T1000 (cell line): ENCODE data around the gene CCDC178.

Experiments used
- DNase-seq: peaks from one replicate; lab custom pipeline; 2025; ENCODE audit warnings: mixed read lengths; lab: John Stamatoyannopoulos, UW

The CCDC178 gene

GRCh38 chr18:32911660-32912284, 528.7 kb downstream of the CCDC178 start:
- DNase-seq = no peak

DNA sequence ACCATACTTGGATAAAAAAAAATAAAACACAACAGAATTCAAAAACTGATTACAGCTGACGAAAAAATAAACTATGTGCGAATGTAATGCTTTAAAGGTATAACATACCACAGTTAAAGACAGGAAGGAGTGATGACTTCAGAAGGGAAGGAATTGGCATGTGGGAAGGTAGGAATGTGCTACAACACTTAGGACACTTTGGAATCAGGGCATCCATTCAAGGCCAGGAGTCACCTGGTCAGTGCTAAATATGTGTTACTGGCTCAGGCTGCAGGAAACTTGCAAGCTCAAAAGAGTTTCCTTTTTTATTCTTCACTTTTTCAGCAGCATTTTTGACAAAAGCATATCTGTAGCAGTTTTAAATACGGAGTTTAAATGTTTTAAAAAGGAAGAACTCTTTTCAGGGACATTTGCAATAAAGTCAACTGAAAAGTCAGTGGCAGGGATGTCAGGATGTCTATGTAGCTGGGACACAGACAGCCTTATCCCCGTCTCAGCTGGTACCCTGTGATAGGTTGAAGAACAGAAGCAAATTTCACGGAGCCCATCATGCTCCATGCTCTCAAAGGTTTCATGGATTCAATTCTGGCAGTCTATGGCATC, 529.7 kb downstream of the CCDC178 start:
- no peak for DNase-seq

GRCh38 chr18:32909798-32910561, 530.5 kb downstream of the CCDC178 start:
- no peak for DNase-seq

GRCh38 chr18:32908424-32908805, 532.1 kb downstream of the CCDC178 start:
- no peak for DNase-seq

- no peak for DNase-seq
Measured at GRCh38 chr18:32907648-32908423, 532.7 kb downstream of the CCDC178 start.

- DNase-seq = no peak
Measured at GRCh38 chr18:32907311-32907585, 533.3 kb downstream of the CCDC178 start.

- DNase-seq = no peak
Measured at GRCh38 chr18:32906506-32907310, 533.8 kb downstream of the CCDC178 start.

- DNase-seq = no peak
Measured at GRCh38 chr18:32905651-32906050, 534.9 kb downstream of the CCDC178 start.

DNA sequence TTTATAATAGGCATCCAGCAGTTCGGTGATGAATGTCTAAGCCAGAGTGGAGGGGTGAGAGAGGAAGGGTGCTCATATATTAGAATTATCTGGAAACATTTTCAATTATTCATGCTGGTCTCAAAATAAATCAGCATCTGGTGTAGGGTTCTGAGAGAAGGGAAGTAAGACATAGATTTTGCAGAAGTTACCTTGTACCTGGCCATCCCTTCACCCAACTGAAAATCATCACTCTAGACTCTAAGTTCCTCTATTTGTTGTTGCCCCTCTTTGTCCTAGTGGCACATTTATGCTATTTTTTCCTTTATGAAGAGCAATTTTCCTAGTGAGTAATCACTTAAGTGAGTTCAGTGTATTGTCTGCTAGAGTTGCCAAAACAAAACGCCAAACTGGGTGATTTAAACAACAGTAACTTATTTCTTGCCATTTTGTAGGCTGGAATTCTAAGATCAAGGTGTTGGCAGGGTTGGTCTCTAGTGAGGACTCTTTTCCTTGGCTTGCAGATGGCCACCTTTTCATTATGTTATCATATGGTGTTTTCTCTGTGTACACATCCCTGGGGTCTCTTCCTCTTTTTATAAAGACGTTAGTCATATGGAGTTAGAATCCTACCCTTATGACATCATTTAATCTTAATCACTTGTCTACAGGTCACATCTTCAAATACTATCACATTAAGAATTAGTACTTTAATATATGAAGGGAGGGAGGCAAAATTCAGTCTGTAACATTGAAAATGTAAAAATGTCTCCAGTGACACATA, 537.8 kb downstream of the CCDC178 start:
- DNase-seq = no peak

- no peak for DNase-seq
Measured at GRCh38 chr18:32899819-32900218, 540.7 kb downstream of the CCDC178 start.

DNA sequence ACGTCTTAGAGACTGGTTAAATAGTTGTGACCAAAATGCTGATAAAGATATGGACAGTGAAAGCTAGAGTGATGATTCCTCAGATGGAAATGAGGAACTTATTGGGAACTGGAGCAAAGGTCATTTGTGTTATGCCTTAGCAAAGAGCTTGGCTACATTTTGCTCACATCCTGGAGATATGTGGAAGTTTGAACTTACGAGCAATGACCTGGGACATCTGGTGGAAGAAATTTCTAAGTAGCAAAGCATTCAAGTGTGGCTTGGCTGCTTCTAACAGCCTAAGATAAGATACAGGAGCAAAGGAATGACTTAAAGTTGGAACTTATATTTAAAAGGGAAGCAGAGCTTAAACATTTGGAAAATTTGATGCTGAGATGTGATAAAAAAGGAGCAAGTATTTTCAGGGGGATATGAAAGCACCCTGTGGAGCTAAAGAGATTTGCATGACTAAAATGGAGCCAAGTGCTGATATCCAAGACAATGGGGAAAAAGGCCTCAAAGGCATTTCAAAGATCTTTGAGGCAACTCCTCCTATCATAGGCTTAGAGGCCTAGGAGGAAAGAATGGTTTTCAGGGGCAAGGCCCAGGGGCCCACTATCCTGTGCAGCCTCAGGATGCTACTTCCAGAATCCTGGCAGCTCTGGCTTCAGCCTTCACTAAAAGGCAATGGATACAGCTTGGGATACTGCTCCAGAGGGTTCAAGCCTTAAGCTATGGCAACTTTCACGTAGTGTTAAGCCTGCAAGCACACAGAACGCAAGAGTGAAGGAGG, 543.6 kb downstream of the CCDC178 start:
- DNase-seq = no peak

DNA sequence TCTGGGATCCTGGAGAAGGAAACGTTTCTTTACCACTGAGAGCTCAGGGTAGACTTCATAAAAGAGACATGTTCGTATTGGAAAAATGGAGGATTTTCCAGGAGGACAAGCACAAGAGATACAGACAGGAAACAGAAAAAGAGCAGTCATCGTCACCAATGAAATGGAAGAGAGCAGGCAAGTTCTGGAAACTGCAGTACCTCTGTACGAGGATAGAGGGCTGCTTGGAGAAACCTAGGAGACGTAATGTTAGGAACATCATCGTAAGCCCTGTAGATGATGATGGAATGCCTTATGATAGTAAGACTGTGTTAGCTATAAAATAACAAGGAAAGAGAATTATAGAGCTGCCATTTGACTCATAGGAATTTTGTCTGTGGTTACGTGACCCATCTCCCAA, 546.6 kb downstream of the CCDC178 start:
- no peak for DNase-seq

GRCh38 chr18:32891797-32892196, 548.7 kb downstream of the CCDC178 start:
- no peak for DNase-seq

- DNase-seq = no peak
Measured at GRCh38 chr18:32891130-32891529, 549.4 kb downstream of the CCDC178 start.

- DNase-seq = no peak
Measured at GRCh38 chr18:32889615-32890593, 550.6 kb downstream of the CCDC178 start.

DNA sequence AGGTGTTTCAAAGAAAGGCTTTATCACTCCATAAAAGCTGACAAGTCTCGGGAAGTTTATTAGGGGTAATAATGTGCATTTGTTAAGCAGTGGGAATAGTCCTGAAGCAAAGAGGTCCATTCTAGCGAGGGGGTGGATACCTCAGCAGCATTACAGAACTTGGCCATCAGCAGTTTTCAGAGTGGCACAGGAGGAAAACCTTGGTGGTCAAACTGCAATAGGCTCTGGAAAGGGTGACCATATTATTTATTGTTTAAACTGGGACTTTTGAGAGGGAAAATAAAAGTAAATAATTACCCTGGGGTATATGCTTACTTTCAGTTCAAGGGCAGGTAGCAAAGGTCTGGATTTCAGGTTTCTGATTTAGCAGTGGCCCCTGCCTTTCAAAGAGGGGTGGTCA, 552.2 kb downstream of the CCDC178 start:
- no peak for DNase-seq
